Activated naive CD8-positive, alpha-beta T cell treated with anti-CD3 and anti-CD28 coated beads, Interleukin-2, amount 50 U/mL, for 24 hours (primary cell): ENCODE measurements around the gene ASCL2.
"Not testable (repeated sequence)": the region's sequence is repeated elsewhere in the genome, so short reads cannot be mapped to it uniquely, and the experiment has no call there.

ENCODE experiments used
- ATAC-seq: fragments of 150-1000 bp; cut with Tn5 transposase; one replicate; pipeline ENCODE4 v1.10.0; 2021
- DNase-seq: peaks from one replicate; pipeline ENCODE4 v3.0.0; 2021
- H3K27ac Mint-ChIP-seq: one replicate; pipeline ENCODE4 v1.8.0; 2021; ENCODE audit warnings: mild to moderate bottlenecking, mixed read lengths
- H3K27me3 Mint-ChIP-seq: one replicate; pipeline ENCODE4 v1.8.0; 2021; ENCODE audit warnings: mixed read lengths
- H3K36me3 Mint-ChIP-seq: one replicate; pipeline ENCODE4 v1.8.0; 2021; ENCODE audit warnings: low read depth, mixed read lengths
- H3K4me1 Mint-ChIP-seq: one replicate; pipeline ENCODE4 v1.8.0; 2021; ENCODE audit warnings: mixed read lengths
- H3K4me3 Mint-ChIP-seq: one replicate; pipeline ENCODE4 v1.8.0; 2021; ENCODE audit warnings: mild to moderate bottlenecking, moderate library complexity, mixed read lengths
- H3K9me3 Mint-ChIP-seq: one replicate; pipeline ENCODE4 v1.8.0; 2021; ENCODE audit warnings: mixed read lengths

The ASCL2 gene

GRCh38 chr11:2294926-2295290 lies 24.5 kb upstream of the ASCL2 start:
- ATAC-seq (no peak), DNase-seq (no peak)
- Mint-ChIP-seq H3K4me1 (peaks cover 23% of the 10 kb centered on the region), H3K4me3 (no peak overlapping the region), H3K9me3 (no peaks in the 10 kb centered on the region), H3K27me3 (no peaks in the 10 kb centered on the region), H3K27ac (no peak overlapping the region), H3K36me3 (no peaks in the 10 kb centered on the region)

- no peaks in the 10 kb centered on the region for H3K27me3 Mint-ChIP-seq
- peaks cover 19% of the 10 kb centered on the region for H3K4me1 Mint-ChIP-seq
- no peak overlapping the region for H3K4me3 Mint-ChIP-seq
- DNase-seq = peak; percentile 2
- ATAC-seq = no peak
- H3K27ac Mint-ChIP-seq = no peak overlapping the region
- H3K36me3 Mint-ChIP-seq = no peaks in the 10 kb centered on the region
- no peaks in the 10 kb centered on the region for H3K9me3 Mint-ChIP-seq
These were observed 23.9 kb upstream of the ASCL2 start for GRCh38 chr11:2293984-2294925.

- ATAC-seq (no peak), DNase-seq (peak; percentile 1)
- Mint-ChIP-seq H3K4me3 (no peak overlapping the region), H3K9me3 (no peaks in the 10 kb centered on the region), H3K27ac (no peak overlapping the region), H3K27me3 (no peaks in the 10 kb centered on the region), H3K4me1 (peaks cover 16% of the 10 kb centered on the region), H3K36me3 (no peaks in the 10 kb centered on the region)
These were observed 23.2 kb upstream of the ASCL2 start for GRCh38 chr11:2293531-2293971.

GRCh38 chr11:2290351-2290841 lies 20.0 kb upstream of the ASCL2 start:
- no peaks in the 10 kb centered on the region for H3K9me3 Mint-ChIP-seq
- H3K27me3 Mint-ChIP-seq = no peaks in the 10 kb centered on the region

GRCh38 chr11:2289859-2290258 lies 19.5 kb upstream of the ASCL2 start:
- Mint-ChIP-seq H3K4me1 (peaks cover 16% of the 10 kb centered on the region), H3K4me3 (no peak overlapping the region)

More at GRCh38 chr11:2290351-2290841, 20.0 kb upstream of the ASCL2 start:
- H3K27ac Mint-ChIP-seq = no peak overlapping the region
- H3K36me3 Mint-ChIP-seq = no peaks in the 10 kb centered on the region
- no peak overlapping the region for H3K4me3 Mint-ChIP-seq
- DNase-seq = peak; percentile 0
- no peak for ATAC-seq
- peaks cover 16% of the 10 kb centered on the region for H3K4me1 Mint-ChIP-seq

GRCh38 chr11:2289350-2289749 lies 19.0 kb upstream of the ASCL2 start:
- Mint-ChIP-seq H3K27me3 (no peaks in the 10 kb centered on the region), H3K9me3 (no peaks in the 10 kb centered on the region), H3K4me3 (no peak overlapping the region), H3K4me1 (peaks cover 13% of the 10 kb centered on the region), H3K36me3 (no peaks in the 10 kb centered on the region), H3K27ac (no peak overlapping the region)
- DNase-seq (no peak), ATAC-seq (no peak)

More at GRCh38 chr11:2289859-2290258, 19.5 kb upstream of the ASCL2 start:
- H3K9me3 Mint-ChIP-seq = no peaks in the 10 kb centered on the region
- ATAC-seq = no peak
- peak; percentile 0 for DNase-seq
- no peak overlapping the region for H3K27ac Mint-ChIP-seq
- no peaks in the 10 kb centered on the region for H3K27me3 Mint-ChIP-seq
- no peaks in the 10 kb centered on the region for H3K36me3 Mint-ChIP-seq

GRCh38 chr11:2287091-2287490 lies 16.7 kb upstream of the ASCL2 start:
- no peak for ATAC-seq
- DNase-seq = no peak
- Mint-ChIP-seq H3K27me3 (no peaks in the 10 kb centered on the region), H3K9me3 (peaks cover 13% of the 10 kb centered on the region), H3K4me1 (peaks cover 10% of the 10 kb centered on the region), H3K36me3 (no peaks in the 10 kb centered on the region), H3K4me3 (no peak overlapping the region), H3K27ac (peak overlapping the region; percentile 54)

- not testable (repeated sequence) for DNase-seq, ATAC-seq, H3K27me3 Mint-ChIP-seq, H3K36me3 Mint-ChIP-seq, H3K4me3 Mint-ChIP-seq, H3K27ac Mint-ChIP-seq
- H3K9me3 Mint-ChIP-seq = peaks cover 14% of the 10 kb centered on the region
- peaks cover 10% of the 10 kb centered on the region for H3K4me1 Mint-ChIP-seq
These were observed 16.0 kb upstream of the ASCL2 start for GRCh38 chr11:2286350-2286749.

GRCh38 chr11:2280208-2280607 lies 9.8 kb upstream of the ASCL2 start:
- DNase-seq = no peak
- Mint-ChIP-seq H3K9me3 (peaks cover 28% of the 10 kb centered on the region), H3K4me1 (no peaks in the 10 kb centered on the region), H3K4me3 (no peak overlapping the region), H3K27ac (no peak overlapping the region), H3K27me3 (no peaks in the 10 kb centered on the region), H3K36me3 (peaks cover 4% of the 10 kb centered on the region)
- no peak for ATAC-seq

GRCh38 chr11:2277933-2278523 lies 7.6 kb upstream of the ASCL2 start:
- Mint-ChIP-seq H3K4me3 (no peak overlapping the region), H3K4me1 (no peaks in the 10 kb centered on the region), H3K27ac (no peak overlapping the region), H3K27me3 (peaks cover 7% of the 10 kb centered on the region), H3K36me3 (peaks cover 4% of the 10 kb centered on the region), H3K9me3 (peaks cover 22% of the 10 kb centered on the region)
- ATAC-seq = no peak
- DNase-seq = no peak

GRCh38 chr11:2277008-2277346 lies 6.6 kb upstream of the ASCL2 start:
- Mint-ChIP-seq H3K4me3 (no peak overlapping the region), H3K4me1 (peaks cover 2% of the 10 kb centered on the region), H3K27me3 (peaks cover 16% of the 10 kb centered on the region), H3K36me3 (peaks cover 4% of the 10 kb centered on the region), H3K27ac (no peak overlapping the region), H3K9me3 (peaks cover 14% of the 10 kb centered on the region)
- DNase-seq (no peak), ATAC-seq (no peak)

GRCh38 chr11:2276280-2277007 lies 6.1 kb upstream of the ASCL2 start:
- ATAC-seq (no peak), DNase-seq (no peak)
- no peak overlapping the region for H3K27ac Mint-ChIP-seq
- H3K4me3 Mint-ChIP-seq = no peak overlapping the region
- H3K9me3 Mint-ChIP-seq = peaks cover 14% of the 10 kb centered on the region
- peaks cover 20% of the 10 kb centered on the region for H3K27me3 Mint-ChIP-seq
- H3K4me1 Mint-ChIP-seq = peaks cover 4% of the 10 kb centered on the region
- H3K36me3 Mint-ChIP-seq = peaks cover 4% of the 10 kb centered on the region

- DNase-seq = no peak
- H3K9me3 Mint-ChIP-seq = peaks cover 14% of the 10 kb centered on the region
- no peak overlapping the region for H3K27ac Mint-ChIP-seq
- H3K4me3 Mint-ChIP-seq = no peak overlapping the region
- no peak for ATAC-seq
- peaks cover 4% of the 10 kb centered on the region for H3K36me3 Mint-ChIP-seq
- H3K27me3 Mint-ChIP-seq = peaks cover 22% of the 10 kb centered on the region
- peaks cover 5% of the 10 kb centered on the region for H3K4me1 Mint-ChIP-seq
These were observed 5.2 kb upstream of the ASCL2 start for GRCh38 chr11:2275334-2276279.

GRCh38 chr11:2273771-2274170 lies 3.4 kb upstream of the ASCL2 start:
- H3K4me1 Mint-ChIP-seq = peaks cover 9% of the 10 kb centered on the region
- DNase-seq (no peak), ATAC-seq (no peak)
- H3K27me3 Mint-ChIP-seq = peaks cover 29% of the 10 kb centered on the region
- no peak overlapping the region for H3K27ac Mint-ChIP-seq
- H3K9me3 Mint-ChIP-seq = peaks cover 1% of the 10 kb centered on the region
- H3K4me3 Mint-ChIP-seq = no peak overlapping the region
- H3K36me3 Mint-ChIP-seq = peaks cover under 1% of the 10 kb centered on the region
